ENCODE data around the gene DEFB131B.

GRCh38 chr11:71908218-71908617, 30.0 kb downstream of the DEFB131B start:
- TF ChIP-seq CTCF (optimal IDR thresholded peaks at IDR 0.05 in 1 of 3, IDR thresholded peaks at IDR 0.05 in 1 of 3, conservative IDR thresholded peaks at IDR 0.05 in 1 of 3; ENCODE audit: extremely low read depth in 1 of 3, insufficient read depth in 2 of 3, low read length in 3 of 3) (no peak), EZH2 (IDR thresholded peaks at IDR 0.05; ENCODE audit: low read length) (no peak)
